Epithelial cell of esophagus (primary cell): ENCODE results near the gene MEGF11.
"Not testable (repeated sequence)": the region's sequence is repeated elsewhere in the genome, so short reads cannot be mapped to it uniquely, and the experiment has no call there.

ENCODE experiments used
- DNase-seq: peaks from one replicate; pipeline ENCODE4 v3.0.0; 2010; ENCODE audit warnings: low read depth
- H3K4me3 ChIP-seq: 2 replicates; pipeline ENCODE4 v1.5.1; 2011; ENCODE audit warnings: mild to moderate bottlenecking, low read length, control low read depth
- CTCF ChIP-seq: IDR thresholded peaks from 2 replicates; pipeline ENCODE4 v1.5.1; 2011; ENCODE audit warnings: low read depth, mild to moderate bottlenecking, low read length, control low read depth, inconsistent platforms; ENCODE audit not compliant: insufficient read depth; ENCODE audit errors: missing control alignments

The MEGF11 gene

DNA sequence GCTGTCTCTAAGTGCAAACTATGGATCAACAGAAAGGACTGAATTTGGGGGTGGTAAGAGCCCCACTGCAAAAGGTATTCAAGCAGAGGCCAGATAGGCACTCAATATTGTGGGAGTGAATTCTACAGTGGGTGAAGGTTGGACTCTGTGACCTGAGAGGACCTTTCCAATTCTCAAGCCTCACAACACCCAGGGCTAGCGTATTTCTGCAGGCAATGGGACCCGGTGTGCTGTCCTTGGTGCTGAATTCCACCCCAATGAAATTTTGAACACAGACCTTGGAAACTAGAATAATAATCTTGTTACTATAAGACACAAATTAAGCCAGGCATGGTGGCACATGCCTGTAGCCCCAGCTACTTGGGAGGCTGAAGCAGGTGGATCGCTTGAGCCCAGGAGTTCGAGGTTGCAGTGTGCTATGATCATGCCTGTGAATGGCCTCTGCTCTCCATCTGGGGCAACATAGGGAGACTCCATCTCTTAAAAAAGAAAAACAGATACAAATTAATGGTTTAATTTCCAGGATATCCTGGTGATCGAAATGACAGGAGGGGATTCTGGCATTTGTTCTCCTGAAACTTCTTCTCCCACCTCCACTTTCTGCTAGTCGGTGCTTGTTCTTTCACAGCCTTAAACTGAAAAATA lies 248.8 kb downstream of the MEGF11 start:
- no peak for TF ChIP-seq CTCF
- DNase-seq, result peak; percentile 50
- H3K4me3 ChIP-seq, result no peak overlapping the region

GRCh38 chr15:66003129-66003528 lies 250.4 kb downstream of the MEGF11 start:
- DNase-seq, result not testable (repeated sequence)

DNA sequence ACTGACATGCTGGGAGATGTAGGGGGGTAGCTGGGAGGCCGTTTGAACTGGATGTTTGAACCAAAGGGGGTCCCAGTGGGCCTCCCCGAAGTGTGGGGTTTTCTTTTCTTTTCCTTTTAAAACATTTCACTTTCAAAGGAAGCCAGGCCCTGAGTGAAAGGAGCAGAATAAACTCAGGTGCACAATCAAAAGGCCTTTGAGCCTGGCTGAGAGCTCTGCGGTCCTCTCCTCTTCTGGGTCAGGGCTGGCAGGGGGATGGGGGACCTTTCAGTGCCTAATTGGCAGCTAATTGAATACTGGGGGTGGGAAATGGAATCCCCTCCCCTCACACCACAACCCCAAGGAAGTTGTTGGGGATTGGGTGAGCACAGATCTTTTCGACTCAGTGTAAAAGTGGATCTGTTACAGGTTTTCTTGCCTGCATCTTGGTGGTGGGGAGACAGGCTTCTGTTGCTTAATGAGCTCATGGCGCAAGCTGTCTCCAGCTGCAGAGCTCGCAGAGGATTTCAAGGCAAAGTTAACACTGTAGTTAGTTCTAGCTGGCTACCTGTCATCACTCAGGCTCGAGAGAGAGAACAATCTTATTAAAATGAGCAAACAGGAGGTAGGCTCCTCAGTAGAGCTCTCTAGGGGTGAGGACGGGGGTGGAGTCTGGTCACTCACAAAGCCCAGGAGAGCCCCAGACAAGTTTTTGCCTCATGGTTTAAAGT lies 251.7 kb downstream of the MEGF11 start:
- no peak for DNase-seq
- no peak for TF ChIP-seq CTCF

More at GRCh38 chr15:66003129-66003528, 250.4 kb downstream of the MEGF11 start:
- H3K4me3 ChIP-seq, result not testable (repeated sequence)

GRCh38 chr15:66001042-66001441 lies 252.5 kb downstream of the MEGF11 start:
- H3K4me3 ChIP-seq, result no peak overlapping the region
- TF ChIP-seq CTCF, result no peak

More for the DNA sequence above, 251.7 kb downstream of the MEGF11 start:
- H3K4me3 ChIP-seq, result no peak overlapping the region

GRCh38 chr15:65998486-65998885 lies 255.1 kb downstream of the MEGF11 start:
- no peak for TF ChIP-seq CTCF
- H3K4me3 ChIP-seq, result no peak overlapping the region
- DNase-seq, result no peak

More at GRCh38 chr15:66001042-66001441, 252.5 kb downstream of the MEGF11 start:
- no peak for DNase-seq

- DNase-seq, result no peak
- no peak overlapping the region for H3K4me3 ChIP-seq
- TF ChIP-seq CTCF, result no peak
These were observed 256.6 kb downstream of the MEGF11 start for GRCh38 chr15:65996901-65997300.

DNA sequence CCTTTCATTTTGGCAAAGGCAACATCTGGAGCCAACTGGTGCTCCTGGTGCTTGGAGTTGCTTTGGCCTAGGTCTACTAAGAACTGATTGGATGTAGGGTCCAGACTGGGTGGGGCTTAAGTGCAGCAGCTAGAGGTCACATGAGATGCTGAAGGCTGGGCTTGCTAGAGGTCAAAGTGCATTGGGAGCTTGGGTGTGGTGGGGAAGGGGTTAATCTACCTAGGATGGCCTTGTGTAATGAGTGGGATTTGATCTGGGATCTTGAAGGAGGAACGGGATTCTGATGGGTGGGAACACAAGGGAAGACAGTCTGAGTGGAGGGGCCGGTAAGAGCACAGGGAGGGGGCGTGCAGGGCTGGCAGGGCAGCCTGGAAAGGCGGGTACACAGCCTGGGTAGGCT lies 258.7 kb downstream of the MEGF11 start:
- TF ChIP-seq CTCF, result no peak
- no peak overlapping the region for H3K4me3 ChIP-seq
- DNase-seq, result no peak
